MCF 10A (cell line): ENCODE measurements around the gene CLMN. TPM values are rescaled to one million over a fixed set of nuclear protein-coding genes. Genes with fewer than 3 reads are reported as not detected.

Source experiments
- BruUV-seq: library from RNA; stranded (reverse); fragments of 400-500 nt; replicated peaks from 2 replicates; lab custom pipeline; 2021; lab: Mats Ljungman, UMichigan
- CTCF ChIA-PET: fragments of 300-600 bp; sonication (Branson Sonifier 250); formaldehyde crosslinking; extraction: SDS; loops from one replicate; lab custom pipeline; 2021; ENCODE audit warnings: antibody characterized with exemption, inconsistent platforms; lab: Yijun Ruan, JAX
- POLR2A ChIA-PET: fragments of 300-600, 350-650 bp; sonication (Branson Sonifier 250); formaldehyde crosslinking; extraction: SDS; loops from one replicate; lab custom pipeline; 2020; ENCODE audit warnings: antibody characterized with exemption, inconsistent platforms; lab: Yijun Ruan, JAX
- DNase-seq: peaks from one replicate; pipeline ENCODE4 v3.0.0-alpha.2; 2018; ENCODE audit not compliant: unreplicated experiment
- H3K27ac Mint-ChIP-seq: one replicate; pipeline ENCODE4 v1.8.0; 2022; ENCODE audit warnings: mild to moderate bottlenecking, low read depth, mixed read lengths; ENCODE audit not compliant: unreplicated experiment
- H3K27me3 Mint-ChIP-seq: one replicate; pipeline ENCODE4 v1.8.0; 2022; ENCODE audit warnings: mixed read lengths; ENCODE audit not compliant: insufficient read depth, unreplicated experiment
- H3K36me3 Mint-ChIP-seq: one replicate; pipeline ENCODE4 v1.8.0; 2022; ENCODE audit warnings: mild to moderate bottlenecking, moderate library complexity, mixed read lengths; ENCODE audit not compliant: insufficient read depth, unreplicated experiment
- H3K4me1 Mint-ChIP-seq: one replicate; pipeline ENCODE4 v1.8.0; 2022; ENCODE audit warnings: mixed read lengths; ENCODE audit not compliant: insufficient read depth, unreplicated experiment
- H3K4me3 Mint-ChIP-seq: one replicate; pipeline ENCODE4 v1.8.0; 2022; ENCODE audit warnings: mild to moderate bottlenecking, moderate library complexity, mixed read lengths; ENCODE audit not compliant: unreplicated experiment
- H3K9me3 Mint-ChIP-seq: one replicate; pipeline ENCODE4 v1.8.0; 2022; ENCODE audit warnings: mixed read lengths; ENCODE audit not compliant: unreplicated experiment
- intact Hi-C: fragments of 100-400 bp; cut with micrococcal nuclease; formaldehyde crosslinking; loops from 2 replicates; pipeline ENCODE4 v1.14.1; 2022
- total RNA-seq: library from RNA; stranded (reverse); gene quantifications from 2 replicates; pipeline ENCODE4 v1.2.3, GENCODE V29; 2022
- TF ChIP-seq, protein P1 (sequence below): fragments of 200-600 bp; IDR thresholded peaks from one replicate; pipeline ENCODE4 v1.8.0; 2022; ENCODE audit warnings: antibody characterized with exemption, mild to moderate bottlenecking; ENCODE audit not compliant: unreplicated experiment

The CLMN gene
- total RNA-seq, 1 experiment from 2014 or later, result 17.9 TPM

DNA sequence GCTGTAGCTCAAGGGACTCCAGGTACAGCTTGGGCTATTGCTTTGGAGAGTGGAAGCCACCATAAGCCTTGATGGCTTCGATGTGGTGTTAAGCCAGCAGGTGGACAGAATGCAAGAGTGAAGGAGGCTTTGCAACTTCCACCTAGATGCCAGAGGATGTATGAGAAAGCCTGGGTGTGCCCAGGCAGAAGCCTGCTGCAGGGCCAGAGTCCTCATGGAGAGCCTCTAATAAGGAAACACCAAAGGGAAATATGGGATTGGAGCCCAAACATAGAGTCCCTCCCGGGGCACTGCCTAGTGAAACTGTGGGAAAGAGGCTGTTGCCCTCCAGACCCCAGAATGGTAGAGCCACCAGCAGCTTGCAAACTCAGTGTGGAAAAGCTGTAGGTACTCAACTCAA is 152.5 kb downstream of the CLMN start:
- BruUV-seq, result no TSS peak
- Mint-ChIP-seq H3K9me3 (peaks cover 17% of the 10 kb centered on the region), H3K27me3 (no peaks in the 10 kb centered on the region), H3K4me3 (no peak overlapping the region), H3K36me3 (no peaks in the 10 kb centered on the region), H3K4me1 (no peaks in the 10 kb centered on the region), H3K27ac (no peak overlapping the region)
- intact Hi-C loops, result no loop called here
- TF ChIP-seq, protein P1, sequence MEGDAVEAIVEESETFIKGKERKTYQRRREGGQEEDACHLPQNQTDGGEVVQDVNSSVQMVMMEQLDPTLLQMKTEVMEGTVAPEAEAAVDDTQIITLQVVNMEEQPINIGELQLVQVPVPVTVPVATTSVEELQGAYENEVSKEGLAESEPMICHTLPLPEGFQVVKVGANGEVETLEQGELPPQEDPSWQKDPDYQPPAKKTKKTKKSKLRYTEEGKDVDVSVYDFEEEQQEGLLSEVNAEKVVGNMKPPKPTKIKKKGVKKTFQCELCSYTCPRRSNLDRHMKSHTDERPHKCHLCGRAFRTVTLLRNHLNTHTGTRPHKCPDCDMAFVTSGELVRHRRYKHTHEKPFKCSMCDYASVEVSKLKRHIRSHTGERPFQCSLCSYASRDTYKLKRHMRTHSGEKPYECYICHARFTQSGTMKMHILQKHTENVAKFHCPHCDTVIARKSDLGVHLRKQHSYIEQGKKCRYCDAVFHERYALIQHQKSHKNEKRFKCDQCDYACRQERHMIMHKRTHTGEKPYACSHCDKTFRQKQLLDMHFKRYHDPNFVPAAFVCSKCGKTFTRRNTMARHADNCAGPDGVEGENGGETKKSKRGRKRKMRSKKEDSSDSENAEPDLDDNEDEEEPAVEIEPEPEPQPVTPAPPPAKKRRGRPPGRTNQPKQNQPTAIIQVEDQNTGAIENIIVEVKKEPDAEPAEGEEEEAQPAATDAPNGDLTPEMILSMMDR, result no peak
- POLR2A ChIA-PET, result no interaction called here
- no peak for DNase-seq
- CTCF ChIA-PET, result no interaction called here

DNA sequence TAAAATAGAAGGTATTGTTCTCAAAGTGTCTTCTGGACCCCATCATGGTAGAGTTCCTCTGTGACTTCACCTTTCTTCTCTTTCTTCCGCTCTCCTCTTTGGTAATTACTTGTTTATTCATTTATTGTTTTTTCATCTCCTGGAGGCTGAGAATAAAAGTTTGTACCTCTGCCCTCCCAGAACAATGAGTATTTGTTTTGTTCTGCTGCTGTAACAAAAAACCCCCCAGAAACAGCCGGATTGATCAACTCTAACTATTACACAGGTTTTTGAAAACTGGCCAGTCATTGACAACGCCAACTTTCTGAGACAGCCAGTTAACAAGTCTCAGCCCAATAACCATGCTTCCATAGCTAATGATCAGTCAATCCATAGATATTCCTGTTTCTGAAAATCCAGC is 154.2 kb downstream of the CLMN start:
- ChIA-PET POLR2A (no interaction called here), CTCF (interaction anchor here (0.7 to 1.3 kb wide), 2 partner anchors 211 to 265 kb away, joined by 3 read pairs; no protein-coding TSS in a partner anchor)
- Mint-ChIP-seq H3K4me3 (no peak overlapping the region), H3K4me1 (no peaks in the 10 kb centered on the region), H3K9me3 (peaks cover 17% of the 10 kb centered on the region), H3K36me3 (peaks cover 6% of the 10 kb centered on the region), H3K27ac (no peak overlapping the region), H3K27me3 (no peaks in the 10 kb centered on the region)
- intact Hi-C loops, result no loop called here
- TF ChIP-seq, protein P1, result no peak
- BruUV-seq, result no TSS peak
- DNase-seq, result no peak

DNA sequence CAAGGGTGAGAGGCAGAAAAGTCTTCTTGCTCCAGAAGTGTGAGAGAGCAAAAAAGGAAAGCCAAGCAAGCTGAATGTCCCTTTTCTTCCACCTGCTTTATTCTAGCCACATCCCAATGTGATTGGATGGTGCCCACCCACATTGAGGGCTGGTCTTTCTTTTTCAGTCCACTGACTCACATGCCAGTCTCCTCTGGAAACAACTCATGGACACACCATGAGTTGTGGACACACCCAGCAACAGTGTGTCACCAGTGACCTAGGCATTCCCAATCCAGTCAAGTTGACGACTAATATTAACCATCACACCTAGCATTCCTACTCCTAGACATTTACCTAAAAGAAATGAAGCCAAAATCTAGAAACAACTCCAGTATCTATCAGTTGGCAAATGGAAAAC is 155.2 kb downstream of the CLMN start:
- H3K36me3 Mint-ChIP-seq, result peaks cover 6% of the 10 kb centered on the region
- no peak overlapping the region for H3K4me3 Mint-ChIP-seq

DNA sequence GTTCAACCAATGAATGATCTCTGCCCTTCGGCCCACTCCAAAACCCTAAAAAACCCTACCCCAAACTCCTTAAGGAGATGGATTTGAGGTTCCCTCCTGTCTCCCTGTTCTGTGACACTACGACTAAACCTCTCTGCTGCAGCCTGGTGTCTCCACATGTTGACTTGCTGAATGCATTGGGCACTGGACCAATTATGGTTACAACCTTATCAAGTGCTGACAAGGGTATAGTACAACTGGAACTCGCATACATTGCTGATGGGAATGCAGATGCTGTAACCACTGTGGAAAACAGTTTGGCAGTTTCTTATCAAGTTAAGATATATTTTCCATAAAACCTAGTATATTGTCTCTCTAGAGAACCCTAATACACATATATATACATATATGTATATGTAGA is 156.0 kb downstream of the CLMN start:
- Mint-ChIP-seq H3K36me3 (peaks cover 6% of the 10 kb centered on the region), H3K4me1 (no peaks in the 10 kb centered on the region), H3K9me3 (peaks cover 17% of the 10 kb centered on the region), H3K4me3 (no peak overlapping the region), H3K27ac (no peak overlapping the region), H3K27me3 (no peaks in the 10 kb centered on the region)
- BruUV-seq, result no TSS peak
- DNase-seq, result no peak
- intact Hi-C loops, result no loop called here
- ChIA-PET CTCF (no interaction called here), POLR2A (no interaction called here)
- TF ChIP-seq, protein P1, result no peak

More for the DNA sequence above, 155.2 kb downstream of the CLMN start:
- ChIA-PET POLR2A (no interaction called here), CTCF (interaction anchor here (0.7 kb wide), 1 partner anchor 212 kb away, joined by 3 read pairs; no protein-coding TSS in a partner anchor)
- Mint-ChIP-seq H3K27ac (peak overlapping the region; percentile 35), H3K9me3 (peaks cover 17% of the 10 kb centered on the region), H3K4me1 (no peaks in the 10 kb centered on the region), H3K27me3 (no peaks in the 10 kb centered on the region)
- intact Hi-C loops, result no loop called here
- no TSS peak for BruUV-seq
- no peak for DNase-seq
- TF ChIP-seq, protein P1, result no peak
